ENCODE data around the gene MIA3. TPM values are rescaled to one million over a fixed set of nuclear protein-coding genes. Genes with fewer than 3 reads are reported as not detected.
"Not testable (repeated sequence)": the region's sequence is repeated elsewhere in the genome, so short reads cannot be mapped to it uniquely, and the experiment has no call there.

Gene MIA3
- total and polyA plus RNA-seq, 2 donors, result 37.3 to 64.2 TPM

DNA sequence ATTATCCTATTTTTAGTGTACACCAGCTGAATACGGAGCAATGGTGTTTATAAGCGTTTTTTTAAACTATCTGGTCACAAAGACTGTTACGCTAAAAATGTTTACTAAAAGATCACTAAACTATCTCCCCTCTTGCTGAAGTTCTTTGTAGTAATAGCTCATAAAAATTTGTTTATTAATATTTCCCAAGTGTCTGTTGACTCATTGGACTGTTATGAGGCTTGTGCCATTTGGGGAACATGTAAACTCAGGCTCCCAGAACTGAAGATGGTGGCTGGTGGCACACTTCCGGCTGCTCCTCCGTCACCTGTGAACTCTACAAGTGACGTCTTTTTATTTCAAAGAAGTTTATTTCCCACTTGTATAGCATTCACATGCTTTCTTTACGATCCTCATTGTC, 48.1 kb downstream of the MIA3 start:
- peaks cover 10% of the 10 kb centered on the region for H3K36me3 ChIP-seq (ENCODE audit: insufficient read depth)
- 54% methylated on average over 7 of the region's 7 CpGs for WGBS
- no peak for DNase-seq (ENCODE audit: extremely low spot score)
- no peak overlapping the region for H3K4me3 ChIP-seq (ENCODE audit: low read depth, low read length)
- H3K4me1 ChIP-seq (ENCODE audit: insufficient read depth), result no peaks in the 10 kb centered on the region
- H3K27ac ChIP-seq (ENCODE audit: low read depth), result no peak overlapping the region

DNA sequence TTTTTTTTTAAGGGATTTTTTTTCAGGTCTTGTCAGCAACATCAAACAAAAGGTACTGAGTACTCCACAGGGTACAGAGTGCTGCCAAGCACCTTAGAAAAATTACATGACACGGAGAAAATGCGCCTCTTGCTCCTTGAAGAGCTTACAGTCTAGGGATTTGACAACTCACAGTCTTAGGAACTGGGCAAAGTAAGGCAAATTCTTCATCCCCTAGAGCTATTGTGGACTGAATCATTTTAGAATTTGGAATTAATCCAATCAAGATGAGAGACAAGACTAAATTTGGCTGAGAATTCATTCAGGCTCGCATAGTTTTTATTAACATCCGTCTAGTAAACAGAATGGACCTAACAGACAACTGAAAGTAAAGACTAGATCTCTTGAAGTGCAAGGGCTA, 50.3 kb downstream of the MIA3 start:
- WGBS, result no CpG with 5 or more reads among the region's 4 CpGs
- not testable (repeated sequence) for H3K36me3 ChIP-seq (ENCODE audit: insufficient read depth); H3K4me3 ChIP-seq (ENCODE audit: low read depth, low read length); H3K4me1 ChIP-seq (ENCODE audit: insufficient read depth); DNase-seq (ENCODE audit: extremely low spot score); H3K27ac ChIP-seq (ENCODE audit: low read depth)

DNA sequence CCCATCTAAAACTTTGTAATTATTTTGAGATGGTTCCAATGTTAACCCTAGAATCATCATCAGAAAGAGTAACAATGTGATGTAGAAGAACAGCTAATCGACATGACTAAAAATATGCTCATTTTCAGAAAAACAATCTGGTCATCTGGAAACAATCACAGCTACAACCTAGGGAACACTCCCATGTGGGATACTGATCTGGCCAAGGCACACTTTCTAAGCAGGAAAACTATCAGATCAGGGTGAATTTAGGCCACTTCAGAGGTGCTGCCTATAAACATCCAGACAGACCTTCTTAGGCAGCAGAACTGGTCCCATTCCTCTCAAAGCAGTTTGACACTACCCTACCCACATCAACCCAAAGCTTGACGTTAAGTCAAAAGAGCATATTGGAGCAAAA, 51.2 kb downstream of the MIA3 start:
- not testable (repeated sequence) for H3K36me3 ChIP-seq (ENCODE audit: insufficient read depth); H3K4me1 ChIP-seq (ENCODE audit: insufficient read depth); H3K4me3 ChIP-seq (ENCODE audit: low read depth, low read length); H3K27ac ChIP-seq (ENCODE audit: low read depth); DNase-seq (ENCODE audit: extremely low spot score)
- 68% methylated on average over 1 of the region's 2 CpGs for WGBS

- Histone ChIP-seq H3K4me3 (ENCODE audit: low read depth, low read length) (no peak overlapping the region), H3K4me1 (ENCODE audit: insufficient read depth) (no peaks in the 10 kb centered on the region), H3K27ac (ENCODE audit: low read depth) (no peak overlapping the region), H3K36me3 (ENCODE audit: insufficient read depth) (peaks cover 3% of the 10 kb centered on the region)
- DNase-seq (ENCODE audit: extremely low spot score), result no peak
- 96% methylated on average over 1 of the region's 1 CpG for WGBS
These were observed 52.2 kb downstream of the MIA3 start for GRCh38 chr1:222670110-222670509.

DNA sequence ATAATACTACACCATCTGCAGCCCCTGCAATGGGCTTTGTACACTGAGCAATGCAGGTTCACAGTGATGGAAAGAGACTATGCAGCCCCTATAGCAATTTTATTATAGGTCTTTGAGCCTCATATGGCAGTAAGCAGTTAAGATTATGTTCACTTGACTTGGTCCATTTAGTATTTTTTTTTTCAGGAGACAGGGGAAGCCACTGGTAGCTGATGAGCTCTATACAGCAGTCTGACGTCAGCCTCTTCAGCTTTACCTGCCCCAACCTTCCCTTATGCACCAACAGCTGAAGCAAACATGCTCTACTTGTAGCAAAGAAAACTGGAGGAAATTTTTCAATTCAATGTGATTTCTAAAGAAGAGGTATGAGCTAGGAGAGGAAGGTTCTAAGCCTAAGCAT, 62.2 kb downstream of the MIA3 start:
- WGBS, result 88% methylated on average over 1 of the region's 1 CpG
- Histone ChIP-seq H3K4me3 (ENCODE audit: low read depth, low read length) (no peak overlapping the region), H3K36me3 (ENCODE audit: insufficient read depth) (no peaks in the 10 kb centered on the region), H3K4me1 (ENCODE audit: insufficient read depth) (no peaks in the 10 kb centered on the region), H3K27ac (ENCODE audit: low read depth) (no peak overlapping the region)
- DNase-seq (ENCODE audit: extremely low spot score), result no peak

GRCh38 chr1:222691016-222691415, 73.1 kb downstream of the MIA3 start:
- 71% methylated on average over 1 of the region's 1 CpG for WGBS
- DNase-seq (ENCODE audit: extremely low spot score), result no peak
- Histone ChIP-seq H3K4me3 (ENCODE audit: low read depth, low read length) (no peak overlapping the region), H3K27ac (ENCODE audit: low read depth) (no peak overlapping the region), H3K36me3 (ENCODE audit: insufficient read depth) (peaks cover 2% of the 10 kb centered on the region), H3K4me1 (ENCODE audit: insufficient read depth) (no peaks in the 10 kb centered on the region)

- WGBS, result 81% methylated on average over 5 of the region's 5 CpGs
- Histone ChIP-seq H3K4me1 (ENCODE audit: insufficient read depth) (no peaks in the 10 kb centered on the region), H3K4me3 (ENCODE audit: low read depth, low read length) (no peak overlapping the region), H3K36me3 (ENCODE audit: insufficient read depth) (no peaks in the 10 kb centered on the region), H3K27ac (ENCODE audit: low read depth) (no peak overlapping the region)
- DNase-seq (ENCODE audit: extremely low spot score), result no peak
These were observed 77.0 kb downstream of the MIA3 start for GRCh38 chr1:222694927-222695326.

DNA sequence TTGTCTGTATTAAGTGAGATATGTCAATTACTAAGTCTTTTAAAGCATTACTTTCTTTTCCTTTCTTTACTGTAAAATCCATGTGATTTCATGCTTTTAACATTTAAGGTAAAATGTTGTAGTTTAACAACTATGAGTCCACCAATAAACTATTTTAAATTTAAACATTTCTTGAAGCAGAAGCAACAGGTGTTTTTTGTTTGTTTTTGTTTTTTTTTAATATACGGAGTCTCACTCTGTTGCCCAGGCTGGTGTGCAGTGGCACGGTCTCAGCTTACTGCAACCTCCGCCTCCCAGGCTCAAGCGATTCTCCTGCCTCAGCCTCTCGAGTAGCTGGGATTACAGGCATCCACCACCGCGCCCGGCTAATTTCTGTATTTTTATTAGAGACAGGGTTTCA, 78.8 kb downstream of the MIA3 start:
- DNase-seq (ENCODE audit: extremely low spot score), result no peak
- no peak overlapping the region for H3K27ac ChIP-seq (ENCODE audit: low read depth)
- peaks cover 3% of the 10 kb centered on the region for H3K36me3 ChIP-seq (ENCODE audit: insufficient read depth)
- 93% methylated on average over 8 of the region's 8 CpGs for WGBS
- no peaks in the 10 kb centered on the region for H3K4me1 ChIP-seq (ENCODE audit: insufficient read depth)
- H3K4me3 ChIP-seq (ENCODE audit: low read depth, low read length), result no peak overlapping the region

- no peak overlapping the region for H3K4me3 ChIP-seq (ENCODE audit: low read depth, low read length)
- no peaks in the 10 kb centered on the region for H3K4me1 ChIP-seq (ENCODE audit: insufficient read depth)
- 93% methylated on average over 2 of the region's 2 CpGs for WGBS
These were observed 79.3 kb downstream of the MIA3 start for GRCh38 chr1:222697203-222697602.

GRCh38 chr1:222697826-222698225, 79.9 kb downstream of the MIA3 start:
- H3K4me3 ChIP-seq (ENCODE audit: low read depth, low read length), result no peak overlapping the region
- peaks cover 5% of the 10 kb centered on the region for H3K36me3 ChIP-seq (ENCODE audit: insufficient read depth)
- H3K27ac ChIP-seq (ENCODE audit: low read depth), result no peak overlapping the region
- no peak for DNase-seq (ENCODE audit: extremely low spot score)
- H3K4me1 ChIP-seq (ENCODE audit: insufficient read depth), result no peaks in the 10 kb centered on the region
- 76% methylated on average over 2 of the region's 2 CpGs for WGBS

More at GRCh38 chr1:222697203-222697602, 79.3 kb downstream of the MIA3 start:
- H3K36me3 ChIP-seq (ENCODE audit: insufficient read depth), result peaks cover 3% of the 10 kb centered on the region
- H3K27ac ChIP-seq (ENCODE audit: low read depth), result no peak overlapping the region
- no peak for DNase-seq (ENCODE audit: extremely low spot score)

GRCh38 chr1:222702210-222702609, 84.3 kb downstream of the MIA3 start:
- H3K4me3 ChIP-seq (ENCODE audit: low read depth, low read length), result no peak overlapping the region
- H3K36me3 ChIP-seq (ENCODE audit: insufficient read depth), result peaks cover 5% of the 10 kb centered on the region
- no peak for DNase-seq (ENCODE audit: extremely low spot score)
- no peak overlapping the region for H3K27ac ChIP-seq (ENCODE audit: low read depth)
- no peaks in the 10 kb centered on the region for H3K4me1 ChIP-seq (ENCODE audit: insufficient read depth)
- WGBS, result 93% methylated on average over 4 of the region's 4 CpGs

DNA sequence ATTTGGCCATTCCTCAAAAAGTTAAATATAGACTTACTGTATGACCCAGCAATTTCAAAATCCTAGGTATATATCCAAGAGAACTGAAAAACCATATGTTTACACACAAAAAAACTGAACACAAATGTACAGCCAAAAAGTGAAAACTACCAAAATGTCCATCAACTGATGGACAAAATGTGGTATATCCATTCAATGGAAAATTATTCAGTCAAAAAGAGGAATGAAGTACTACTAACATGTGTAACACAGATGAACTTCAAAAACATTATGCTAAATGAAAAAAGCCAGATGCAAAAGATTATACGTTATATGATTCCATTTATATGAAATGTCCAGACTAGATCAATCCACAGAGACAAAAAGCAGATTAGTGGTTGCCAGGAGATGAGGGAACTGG, 86.4 kb downstream of the MIA3 start:
- Histone ChIP-seq H3K4me3 (ENCODE audit: low read depth, low read length) (no peak overlapping the region), H3K36me3 (ENCODE audit: insufficient read depth) (peaks cover 5% of the 10 kb centered on the region), H3K4me1 (ENCODE audit: insufficient read depth) (no peaks in the 10 kb centered on the region), H3K27ac (ENCODE audit: low read depth) (no peak overlapping the region)
- no peak for DNase-seq (ENCODE audit: extremely low spot score)
- WGBS, result 72% methylated on average over 1 of the region's 1 CpG

DNA sequence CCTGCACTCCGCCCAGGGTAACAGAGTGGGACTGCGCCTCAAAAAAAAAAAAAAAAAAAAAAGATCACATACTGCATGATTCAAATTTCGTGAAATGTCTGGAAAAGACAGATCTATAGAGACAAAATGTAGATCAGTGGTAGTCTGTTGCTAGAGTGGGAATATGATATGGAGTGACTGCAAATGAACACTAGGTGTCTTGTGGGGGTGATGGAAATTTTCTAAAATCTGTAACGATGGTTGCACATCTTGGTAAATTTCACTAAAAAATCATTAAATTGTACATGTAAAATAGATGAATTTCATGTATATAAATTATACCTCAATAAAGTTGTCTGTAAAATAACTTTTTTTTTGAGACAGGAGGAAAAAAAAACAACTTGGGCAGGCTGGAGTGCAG, 88.9 kb downstream of the MIA3 start:
- 97% methylated on average over 4 of the region's 4 CpGs for WGBS

GRCh38 chr1:222709700-222710153, 91.8 kb downstream of the MIA3 start:
- no peak overlapping the region for H3K27ac ChIP-seq (ENCODE audit: low read depth)
- H3K36me3 ChIP-seq (ENCODE audit: insufficient read depth), result no peaks in the 10 kb centered on the region
- DNase-seq (ENCODE audit: extremely low spot score), result no peak
- WGBS, result 75% methylated on average over 5 of the region's 5 CpGs
- peaks cover 1% of the 10 kb centered on the region for H3K4me1 ChIP-seq (ENCODE audit: insufficient read depth)
- no peak overlapping the region for H3K4me3 ChIP-seq (ENCODE audit: low read depth, low read length)

More for the DNA sequence above, 88.9 kb downstream of the MIA3 start:
- no peak overlapping the region for H3K4me3 ChIP-seq (ENCODE audit: low read depth, low read length)
- peaks cover 1% of the 10 kb centered on the region for H3K4me1 ChIP-seq (ENCODE audit: insufficient read depth)
- no peak for DNase-seq (ENCODE audit: extremely low spot score)
- H3K27ac ChIP-seq (ENCODE audit: low read depth), result no peak overlapping the region
- H3K36me3 ChIP-seq (ENCODE audit: insufficient read depth), result peaks cover 2% of the 10 kb centered on the region
